CD14-positive monocyte (primary cell): ENCODE data around the gene ZNF471. TPM values are rescaled to one million over a fixed set of nuclear protein-coding genes. Genes with fewer than 3 reads are reported as not detected.

Experiments used
- DNase-seq, 3 donors: peaks; one replicate each; pipeline ENCODE4 v3.0.0-alpha.2; 2011 to 2022
- H2AFZ ChIP-seq: 2 replicates; pipeline ENCODE4 v1.6.0; 2012; ENCODE audit warnings: mild to moderate bottlenecking, low read depth, low read length, inconsistent platforms; ENCODE audit not compliant: insufficient read depth, poor library complexity, severe bottlenecking
- H3K27ac ChIP-seq, 2 donors: 1 replicate in 1 of 2; 2 replicates in 1 of 2; pipeline ENCODE4 v1.5.1; 2012 to 2013; ENCODE audit warnings: low read length in 2 of 2, control low read depth in 1 of 2, inconsistent platforms in 1 of 2, low read depth in 1 of 2, mild to moderate bottlenecking in 1 of 2
- H3K27me3 ChIP-seq, 2 donors: one replicate each; pipeline versions ENCODE4 v1.6.0 to v1.6.1; 2011 to 2013; ENCODE audit warnings: low read length in 2 of 2; ENCODE audit not compliant: control insufficient read depth in 2 of 2, insufficient read depth in 2 of 2
- H3K36me3 ChIP-seq, 2 donors: replicated peaks in 1 of 2; 1 replicate in 1 of 2; 2 replicates in 1 of 2; pipeline versions ENCODE4 v1.5.1 to v1.6.1; 2012 to 2013; ENCODE audit warnings: low read length in 2 of 2, control low read depth in 1 of 2, inconsistent platforms in 1 of 2, mild to moderate bottlenecking in 1 of 2; ENCODE audit not compliant: insufficient read depth in 2 of 2, control insufficient read depth in 1 of 2
- H3K4me1 ChIP-seq, 2 donors: 1 replicate in 1 of 2; 2 replicates in 1 of 2; pipeline versions ENCODE4 v1.5.1 to v1.6.1; 2012 to 2013; ENCODE audit warnings: low read length in 2 of 2, control low read depth in 1 of 2, inconsistent platforms in 1 of 2, mild to moderate bottlenecking in 1 of 2, moderate library complexity in 1 of 2; ENCODE audit not compliant: insufficient read depth in 2 of 2, control insufficient read depth in 1 of 2
- H3K4me2 ChIP-seq: replicated peaks from 2 replicates; pipeline ENCODE3; 2012; ENCODE audit warnings: low read length, moderate library complexity, mild to moderate bottlenecking; ENCODE audit not compliant: poor library complexity, severe bottlenecking; ENCODE audit errors: extremely low read depth
- H3K4me3 ChIP-seq, 3 experiments: fragments of 200-600 bp in 1 of 3; sonication (generic) in 1 of 3; replicated peaks in 1 of 3; 1 replicate in 2 of 3; 2 replicates in 1 of 3; pipeline ENCODE4 v1.5.1; 2011 to 2013; ENCODE audit warnings: low read length in 3 of 3, mild to moderate bottlenecking in 3 of 3, control low read depth in 2 of 3, low read depth in 2 of 3, inconsistent platforms in 1 of 3, moderate library complexity in 1 of 3
- H3K79me2 ChIP-seq: 2 replicates; pipeline ENCODE4 v1.6.0; 2012; ENCODE audit warnings: mild to moderate bottlenecking, control low read depth, inconsistent platforms, low read length, moderate library complexity; ENCODE audit not compliant: insufficient read depth
- H3K9ac ChIP-seq: 2 replicates; pipeline ENCODE4 v1.6.0; 2017; ENCODE audit warnings: low read length, mild to moderate bottlenecking; ENCODE audit not compliant: insufficient read depth, poor library complexity, severe bottlenecking
- H3K9me3 ChIP-seq, 2 donors: replicated peaks in 1 of 2; 1 replicate in 1 of 2; 2 replicates in 1 of 2; pipeline versions ENCODE4 v1.5.1 to v1.6.1; 2012 to 2013; ENCODE audit warnings: low read length in 2 of 2, control low read depth in 1 of 2; ENCODE audit not compliant: control insufficient read depth in 1 of 2, insufficient read depth in 1 of 2
- H4K20me1 ChIP-seq: 2 replicates; pipeline ENCODE4 v1.6.0; 2012; ENCODE audit warnings: mild to moderate bottlenecking, low read length, control low read depth, moderate library complexity; ENCODE audit not compliant: insufficient read depth
- H3K27ac Mint-ChIP-seq, 7 donors: one replicate each; pipeline ENCODE4 v1.8.0; 2020; ENCODE audit warnings: mild to moderate bottlenecking in 7 of 7, mixed read lengths in 7 of 7, moderate library complexity in 6 of 7, inconsistent platforms in 2 of 7
- H3K27me3 Mint-ChIP-seq, 3 donors: one replicate each; pipeline ENCODE4 v1.8.0; 2021 to 2022; ENCODE audit warnings: low read depth in 3 of 3, mild to moderate bottlenecking in 3 of 3, mixed read lengths in 3 of 3, moderate library complexity in 3 of 3, inconsistent platforms in 1 of 3
- H3K36me3 Mint-ChIP-seq, 2 donors: one replicate each; pipeline ENCODE4 v1.8.0; 2020; ENCODE audit warnings: mixed read lengths in 2 of 2, inconsistent platforms in 1 of 2, mild to moderate bottlenecking in 1 of 2
- H3K4me1 Mint-ChIP-seq: one replicate; pipeline ENCODE4 v1.8.0; 2020; ENCODE audit warnings: mild to moderate bottlenecking, mixed read lengths
- H3K4me3 Mint-ChIP-seq, 2 donors: one replicate each; pipeline ENCODE4 v1.8.0; 2020; ENCODE audit warnings: mild to moderate bottlenecking in 2 of 2, mixed read lengths in 2 of 2, moderate library complexity in 1 of 2
- H3K9me3 Mint-ChIP-seq, 7 donors: one replicate each; pipeline ENCODE4 v1.8.0; 2020 to 2022; ENCODE audit warnings: mixed read lengths in 7 of 7, mild to moderate bottlenecking in 6 of 7, moderate library complexity in 6 of 7, inconsistent platforms in 2 of 7
- WGBS: methylation state at CpG from one replicate; pipeline ENCODE4 v1.1.5; 2013; ENCODE audit warnings: missing lambda C conversion rate; ENCODE audit not compliant: insufficient coverage; 5-methylcytosine and 5-hydroxymethylcytosine counted together
- intact Hi-C, 2 donors: fragments of 100-400 bp; cut with micrococcal nuclease; formaldehyde crosslinking; loops; one replicate each; pipeline versions ENCODE4 v1.15.0 to v1.15.1; 2023
- polyA plus RNA-seq, 3 donors: library from polyadenylated mRNA; depleted of rRNA in 1 of 3; unstranded in 2 of 3; stranded (reverse) in 1 of 3; fragments of 300-500 nt in 2 of 3; fragments of >200 nt in 1 of 3; fragmentation: Illumina TruSeq in 2 of 3; gene quantifications; 1 replicate in 2 of 3; 2 replicates in 1 of 3; pipeline ENCODE4 v1.2.3, GENCODE V29; 2012 to 2021
- TF ChIP-seq, protein P1 (sequence below): fragments of 200-600 bp; IDR thresholded peaks from one replicate; pipeline ENCODE4 v1.8.0; 2022; ENCODE audit warnings: antibody characterized with exemption, mild to moderate bottlenecking

Gene ZNF471
- polyA plus RNA-seq, 3 donors: 0.14 to 0.16 TPM; not detected in 1

GRCh38 chr19:56538254-56538760 is 30.7 kb downstream of the ZNF471 start:
- Histone ChIP-seq H3K4me2 (peak overlapping the region; percentile 84), H3K9ac (peak overlapping the region; percentile 61), H3K4me3 (peak overlapping the region; percentile 68 to 95 (median 84)), H3K9me3 (peaks cover 66 to 84% of the 10 kb centered on the region in 2 donors), H3K36me3 (no peaks in the 10 kb centered on the region), H4K20me1 (no peaks in the 10 kb centered on the region), H3K79me2 (no peaks in the 10 kb centered on the region), H3K27me3 (no peaks in the 10 kb centered on the region), H3K4me1 (peaks cover 14 to 17% of the 10 kb centered on the region in 2 donors), H2AFZ (peak overlapping the region; percentile 96), H3K27ac (peak overlapping the region; percentile 76 to 85)
- H3K4me1 Mint-ChIP-seq: peaks cover 15% of the 10 kb centered on the region
- TF ChIP-seq, protein P1, sequence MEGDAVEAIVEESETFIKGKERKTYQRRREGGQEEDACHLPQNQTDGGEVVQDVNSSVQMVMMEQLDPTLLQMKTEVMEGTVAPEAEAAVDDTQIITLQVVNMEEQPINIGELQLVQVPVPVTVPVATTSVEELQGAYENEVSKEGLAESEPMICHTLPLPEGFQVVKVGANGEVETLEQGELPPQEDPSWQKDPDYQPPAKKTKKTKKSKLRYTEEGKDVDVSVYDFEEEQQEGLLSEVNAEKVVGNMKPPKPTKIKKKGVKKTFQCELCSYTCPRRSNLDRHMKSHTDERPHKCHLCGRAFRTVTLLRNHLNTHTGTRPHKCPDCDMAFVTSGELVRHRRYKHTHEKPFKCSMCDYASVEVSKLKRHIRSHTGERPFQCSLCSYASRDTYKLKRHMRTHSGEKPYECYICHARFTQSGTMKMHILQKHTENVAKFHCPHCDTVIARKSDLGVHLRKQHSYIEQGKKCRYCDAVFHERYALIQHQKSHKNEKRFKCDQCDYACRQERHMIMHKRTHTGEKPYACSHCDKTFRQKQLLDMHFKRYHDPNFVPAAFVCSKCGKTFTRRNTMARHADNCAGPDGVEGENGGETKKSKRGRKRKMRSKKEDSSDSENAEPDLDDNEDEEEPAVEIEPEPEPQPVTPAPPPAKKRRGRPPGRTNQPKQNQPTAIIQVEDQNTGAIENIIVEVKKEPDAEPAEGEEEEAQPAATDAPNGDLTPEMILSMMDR: no peak
- peak overlapping the region; percentile 84 to 91 for H3K4me3 Mint-ChIP-seq
- H3K9me3 Mint-ChIP-seq: peaks cover 53 to 80% (median 73%) of the 10 kb centered on the region in 7 donors
- intact Hi-C loops: loop anchor here in 1 of 2 donors (10.0 kb wide), 1 partner anchor 134 kb away; the partner anchor contains the start of gene ZNF583
- WGBS: under 1% methylated on average over 33 of the region's 46 CpGs
- DNase-seq: peak; percentile 77 to 86 (median 79)
- H3K27me3 Mint-ChIP-seq: peaks cover 0 to 5% (median 0%) of the 10 kb centered on the region in 3 donors
- peaks cover 16 to 40% of the 10 kb centered on the region in 2 donors for H3K36me3 Mint-ChIP-seq
- H3K27ac Mint-ChIP-seq: peak overlapping the region; percentile 79 to 95 (median 91)

DNA sequence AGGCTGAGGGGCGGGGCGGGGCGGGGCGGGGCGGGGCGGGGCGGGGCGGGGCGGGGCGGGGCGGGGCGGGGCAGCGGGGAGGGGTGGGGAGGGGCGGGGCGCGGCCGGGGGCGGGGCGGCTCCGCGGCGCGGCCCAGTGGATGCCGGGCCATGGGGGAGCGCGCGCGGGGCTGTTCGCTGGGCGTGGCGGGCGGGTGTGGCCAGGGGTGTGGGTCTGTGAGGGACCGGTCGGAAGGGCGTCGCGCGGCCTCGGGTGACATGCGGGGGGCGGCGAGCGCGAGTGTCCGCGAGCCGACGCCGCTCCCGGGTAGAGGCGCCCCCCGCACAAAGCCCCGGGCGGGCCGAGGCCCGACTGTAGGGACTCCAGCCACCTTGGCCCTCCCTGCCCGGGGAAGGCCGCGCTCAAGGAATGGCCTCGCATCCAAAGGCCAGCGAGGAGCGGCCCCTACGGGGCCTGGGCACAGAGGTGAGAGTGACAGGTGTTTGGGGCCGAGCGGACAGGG is 31.2 kb downstream of the ZNF471 start, which contains the start of gene ZFP28:
Gene ZFP28, plus strand, starts transcription at position 188 of the 503 bp plus-strand sequence. Its CDS starts 71 bp downstream, at position 259.
- Histone ChIP-seq H3K4me2 (peak within 1 kb of the TSS; percentile 86), H2AFZ (peak within 1 kb of the TSS; percentile 96), H3K27me3 (no peaks in the 10 kb centered on the region), H4K20me1 (no peaks in the 10 kb centered on the region), H3K4me3 (peak within 1 kb of the TSS; percentile 68 to 95 (median 84)), H3K9ac (peak within 1 kb of the TSS; percentile 61), H3K79me2 (no peaks in the 10 kb centered on the region), H3K9me3 (peaks cover 63 to 84% of the 10 kb centered on the region in 2 donors), H3K36me3 (no peaks in the 10 kb centered on the region), H3K27ac (peak within 1 kb of the TSS; percentile 76 to 85), H3K4me1 (peaks cover 14 to 17% of the 10 kb centered on the region in 2 donors)
- Mint-ChIP-seq H3K27me3 (peaks cover 0 to 5% (median 0%) of the 10 kb centered on the region in 3 donors), H3K27ac (peak within 1 kb of the TSS; percentile 79 to 95 (median 91)), H3K36me3 (peaks cover 16 to 38% of the 10 kb centered on the region in 2 donors), H3K9me3 (peaks cover 48 to 79% (median 70%) of the 10 kb centered on the region in 7 donors), H3K4me3 (peak within 1 kb of the TSS; percentile 84 to 91), H3K4me1 (peaks cover 15% of the 10 kb centered on the region)
- intact Hi-C loops: loop anchor here in 1 of 2 donors (10.0 kb wide), 1 partner anchor 134 kb away; the partner anchor contains the start of gene ZNF583
- TF ChIP-seq, protein P1: no peak
- WGBS: under 1% methylated on average over 47 of the region's 65 CpGs
- DNase-seq: no peak
